GM12873 (cell line): ENCODE results near the gene SMAD1.

Experiments used
- CTCF ChIP-seq: IDR thresholded peaks from 2 replicates; pipeline ENCODE4 v1.5.1; 2012; ENCODE audit warnings: low read depth, mild to moderate bottlenecking, moderate library complexity, low read length, control low read depth; ENCODE audit not compliant: insufficient read depth; ENCODE audit errors: missing control alignments

SMAD1 gene

GRCh38 chr4:145587088-145587754, 105.6 kb downstream of the SMAD1 start:
- no peak for TF ChIP-seq CTCF

- TF ChIP-seq CTCF = no peak
Measured at GRCh38 chr4:145589916-145590702, 108.5 kb downstream of the SMAD1 start.

GRCh38 chr4:145602129-145602760, 120.6 kb downstream of the SMAD1 start:
- TF ChIP-seq CTCF = no peak

- no peak for TF ChIP-seq CTCF
Measured at GRCh38 chr4:145605941-145606340, 124.3 kb downstream of the SMAD1 start.
